Activated CD4-positive, alpha-beta T cell treated with anti-CD3 and anti-CD28 coated beads for 36 hours (primary cell): ENCODE data around the gene GALR3. TPM values are rescaled to one million over a fixed set of nuclear protein-coding genes. Genes with fewer than 3 reads are reported as not detected.

Experiments
- microRNA-seq: library from miRNA; unstranded; fragments of <30 nt; microRNA quantifications from one replicate; pipeline ENCODE4 v1.2.0, GENCODE V29; 2021; ENCODE audit warnings: borderline replicate concordance
- total RNA-seq, 2 experiments: library from RNA; stranded (reverse); gene quantifications; one replicate each; pipeline ENCODE4 v1.2.3, GENCODE V29; 2021

Gene GALR3
- total RNA-seq, 2 experiments from 2014 or later = 0.21 TPM; not detected in 1

Small RNA genes within 50 kb of the gene (microRNA-seq; reads per million reads assigned to microRNA genes)
- gene MIR659 = 2.8 reads per million

Other genes starting within 250 kb of the GALR3 start
- gene LGALS2, start 243.3 kb upstream of the GALR3 start, total RNA-seq = not detected
- 10 to 100 TPM; 55.4 to 66.6 TPM for gene GGA1, start 214.5 kb upstream of the GALR3 start, total RNA-seq
- 10 to 100 TPM; 86.5 to 98.2 TPM for gene SH3BP1, start 183.7 kb upstream of the GALR3 start, total RNA-seq
- 10 to 100 TPM; 35.8 to 37.8 TPM for gene PDXP, start 164.7 kb upstream of the GALR3 start, total RNA-seq
- 100 to 1,000 TPM; 522 to 663 TPM for gene LGALS1, start 147.7 kb upstream of the GALR3 start, total RNA-seq
- 10 to 100 TPM; 37.1 to 42.3 TPM for gene NOL12, start 137.0 kb upstream of the GALR3 start, total RNA-seq
- 10 to 100 TPM; 23.3 to 26.1 TPM for gene TRIOBP, start 126.3 kb upstream of the GALR3 start, total RNA-seq
- gene GCAT, start 15.4 kb upstream of the GALR3 start, total RNA-seq = 10 to 100 TPM; 21.3 to 22.4 TPM
- 10 to 100 TPM; 18.6 to 20.1 TPM for gene ANKRD54, start 21.0 kb downstream of the GALR3 start, total RNA-seq
- gene EIF3L, start 26.0 kb downstream of the GALR3 start, total RNA-seq = 100 to 1,000 TPM; 632 to 670 TPM
- 10 to 100 TPM; 11.2 to 11.8 TPM for gene MICALL1, start 82.9 kb downstream of the GALR3 start, total RNA-seq
- gene C22orf23, start 130.2 kb downstream of the GALR3 start, total RNA-seq = under 1 TPM in 1 of 2 experiments, not detected in 1; 0.16 TPM
- 10 to 100 TPM; 70.5 to 77.8 TPM for gene POLR2F, start 130.3 kb downstream of the GALR3 start, total RNA-seq
- gene SOX10, start 161.2 kb downstream of the GALR3 start, total RNA-seq = not detected
- 10 to 100 TPM; 14.9 to 17.2 TPM for gene PICK1, start 234.0 kb downstream of the GALR3 start, total RNA-seq